ENCODE results near the gene ERAP2.

ERAP2 gene

DNA sequence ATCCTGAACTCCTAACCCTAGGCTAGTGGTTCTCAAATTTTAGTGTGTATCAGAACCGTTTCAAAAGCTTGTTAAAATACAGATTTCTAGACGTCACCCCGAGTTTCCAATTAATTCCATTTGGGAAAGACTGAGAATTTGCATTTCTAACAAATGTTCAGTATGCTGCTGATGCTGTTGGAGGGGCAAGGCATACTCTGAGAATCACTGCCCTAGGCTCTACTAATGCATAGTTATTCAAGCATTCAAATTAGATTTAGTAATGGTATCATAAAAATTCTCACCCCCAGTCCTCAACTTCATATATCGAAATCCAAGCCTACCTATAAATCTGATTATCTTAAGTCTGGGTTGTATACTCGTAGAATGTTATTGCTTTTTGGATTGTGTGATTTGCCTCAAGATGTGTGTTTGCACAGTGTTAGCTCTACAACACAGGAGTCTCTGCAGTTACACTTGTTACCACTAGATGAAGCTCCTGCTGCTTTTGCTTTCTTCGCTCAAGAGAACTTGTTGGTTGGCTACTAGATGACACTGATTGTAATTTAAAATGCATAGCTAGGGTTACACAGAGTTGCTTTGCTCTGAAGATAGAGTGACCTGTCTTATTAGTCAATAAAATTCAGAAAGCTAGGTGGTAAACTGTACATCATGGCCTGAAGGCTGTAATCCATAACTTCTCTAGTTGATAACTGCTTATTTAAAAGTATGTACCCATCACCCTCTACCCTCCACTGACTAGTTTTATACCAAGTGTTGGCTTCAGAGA, 7.5 kb upstream of the ERAP2 start:
- Histone ChIP-seq H3K4me3 (ENCODE audit: severe bottlenecking) (no peak overlapping the region), H3K27ac (ENCODE audit: poor library complexity, severe bottlenecking) (no peak overlapping the region), H3K36me3 (ENCODE audit: low read depth) (no peaks in the 10 kb centered on the region), H3K27me3 (ENCODE audit: insufficient read depth, poor library complexity, severe bottlenecking) (no peaks in the 10 kb centered on the region), H3K4me1 (ENCODE audit: insufficient read depth, poor library complexity, severe bottlenecking) (no peaks in the 10 kb centered on the region), H3K9me3 (ENCODE audit: severe bottlenecking) (no peaks in the 10 kb centered on the region)
- DNase-seq (ENCODE audit: low spot score) (no peak), ATAC-seq (ENCODE audit: low read depth) (peak; percentile 94)
- peak; percentile 99 for TF ChIP-seq CTCF (IDR thresholded peaks at IDR 0.05; ENCODE audit: poor library complexity, severe bottlenecking)

DNA sequence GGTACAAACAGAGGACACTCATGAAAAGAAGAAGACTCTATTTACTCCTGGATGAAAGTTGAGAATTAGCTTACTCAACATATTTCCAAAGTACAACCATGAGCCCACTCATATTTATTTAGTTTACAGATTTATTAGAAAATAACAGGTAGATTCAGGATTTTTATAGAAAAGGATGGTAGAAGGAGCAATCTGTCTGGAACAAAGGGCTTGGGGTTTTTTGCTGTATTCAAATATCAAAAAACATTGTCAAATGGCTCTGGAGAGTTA, 7.0 kb upstream of the ERAP2 start:
- no peak overlapping the region for H3K4me3 ChIP-seq (ENCODE audit: severe bottlenecking)
- TF ChIP-seq CTCF (IDR thresholded peaks at IDR 0.05; ENCODE audit: poor library complexity, severe bottlenecking): no peak
- no peaks in the 10 kb centered on the region for H3K4me1 ChIP-seq (ENCODE audit: insufficient read depth, poor library complexity, severe bottlenecking)
- no peaks in the 10 kb centered on the region for H3K36me3 ChIP-seq (ENCODE audit: low read depth)
- ATAC-seq (ENCODE audit: low read depth) (no peak), DNase-seq (ENCODE audit: low spot score) (no peak)
- no peaks in the 10 kb centered on the region for H3K9me3 ChIP-seq (ENCODE audit: severe bottlenecking)
- no peak overlapping the region for H3K27ac ChIP-seq (ENCODE audit: poor library complexity, severe bottlenecking)
- no peaks in the 10 kb centered on the region for H3K27me3 ChIP-seq (ENCODE audit: insufficient read depth, poor library complexity, severe bottlenecking)

GRCh38 chr5:96870094-96871026, 5.9 kb upstream of the ERAP2 start:
- no peaks in the 10 kb centered on the region for H3K36me3 ChIP-seq (ENCODE audit: low read depth)
- ATAC-seq (ENCODE audit: low read depth) (no peak), DNase-seq (ENCODE audit: low spot score) (no peak)
- H3K4me1 ChIP-seq (ENCODE audit: insufficient read depth, poor library complexity, severe bottlenecking): no peaks in the 10 kb centered on the region
- H3K9me3 ChIP-seq (ENCODE audit: severe bottlenecking): no peaks in the 10 kb centered on the region
- H3K27ac ChIP-seq (ENCODE audit: poor library complexity, severe bottlenecking): no peak overlapping the region
- H3K27me3 ChIP-seq (ENCODE audit: insufficient read depth, poor library complexity, severe bottlenecking): no peaks in the 10 kb centered on the region
- H3K4me3 ChIP-seq (ENCODE audit: severe bottlenecking): no peak overlapping the region
- TF ChIP-seq CTCF (IDR thresholded peaks at IDR 0.05; ENCODE audit: poor library complexity, severe bottlenecking): no peak

GRCh38 chr5:96871027-96871399, 5.3 kb upstream of the ERAP2 start:
- DNase-seq (ENCODE audit: low spot score): no peak
- Histone ChIP-seq H3K36me3 (ENCODE audit: low read depth) (no peaks in the 10 kb centered on the region), H3K9me3 (ENCODE audit: severe bottlenecking) (no peaks in the 10 kb centered on the region), H3K4me3 (ENCODE audit: severe bottlenecking) (no peak overlapping the region), H3K27ac (ENCODE audit: poor library complexity, severe bottlenecking) (no peak overlapping the region), H3K27me3 (ENCODE audit: insufficient read depth, poor library complexity, severe bottlenecking) (no peaks in the 10 kb centered on the region), H3K4me1 (ENCODE audit: insufficient read depth, poor library complexity, severe bottlenecking) (no peaks in the 10 kb centered on the region)
- no peak for TF ChIP-seq CTCF (IDR thresholded peaks at IDR 0.05; ENCODE audit: poor library complexity, severe bottlenecking)
- no peak for ATAC-seq (ENCODE audit: low read depth)

DNA sequence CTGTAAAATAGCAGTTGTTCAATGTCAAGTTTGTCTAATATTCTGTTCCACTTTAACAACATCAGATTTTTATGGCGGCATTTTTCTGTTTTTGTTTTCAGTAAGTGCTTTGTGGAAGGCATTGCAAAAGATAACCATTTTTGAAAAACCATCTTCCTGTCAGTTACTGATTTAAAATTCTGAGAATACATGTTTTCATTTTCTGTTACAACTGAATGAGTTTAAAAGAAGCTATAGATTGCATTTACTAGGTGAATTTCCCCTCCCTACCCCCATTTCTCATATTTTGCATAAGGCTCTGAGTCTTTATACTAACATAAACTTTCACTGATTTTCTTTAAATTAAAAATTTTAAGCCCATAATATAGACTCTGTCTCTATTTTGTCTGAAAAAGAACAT, 4.6 kb upstream of the ERAP2 start:
- no peak for TF ChIP-seq CTCF (IDR thresholded peaks at IDR 0.05; ENCODE audit: poor library complexity, severe bottlenecking)

More for the DNA sequence above, 4.6 kb upstream of the ERAP2 start:
- H3K4me1 ChIP-seq (ENCODE audit: insufficient read depth, poor library complexity, severe bottlenecking): no peaks in the 10 kb centered on the region
- ATAC-seq (ENCODE audit: low read depth): no peak
- H3K4me3 ChIP-seq (ENCODE audit: severe bottlenecking): no peak overlapping the region
- H3K9me3 ChIP-seq (ENCODE audit: severe bottlenecking): no peaks in the 10 kb centered on the region
- H3K36me3 ChIP-seq (ENCODE audit: low read depth): no peaks in the 10 kb centered on the region
- no peak for DNase-seq (ENCODE audit: low spot score)
- H3K27me3 ChIP-seq (ENCODE audit: insufficient read depth, poor library complexity, severe bottlenecking): no peaks in the 10 kb centered on the region
- no peak overlapping the region for H3K27ac ChIP-seq (ENCODE audit: poor library complexity, severe bottlenecking)

Data from RWPE2 (cell line).